Peyer's patch (tissue), 4 donors: ENCODE results near the gene NOA1.

Experiments used
- CTCF ChIP-seq, 6 experiments: fragments of 450-650 bp in 4 of 6; fragments of 200-600 bp in 2 of 6; sonication (generic) in 1 of 6; IDR thresholded peaks; one replicate each; pipeline ENCODE4 v1.5.1; 2017 to 2019; ENCODE audit warnings: antibody characterized with exemption in 6 of 6, mild to moderate bottlenecking in 3 of 6, moderate library complexity in 1 of 6
- POLR2A ChIP-seq, 2 donors: fragments of 450-650 bp; IDR thresholded peaks; one replicate each; pipeline ENCODE4 v1.5.1; 2017; ENCODE audit warnings: antibody characterized with exemption in 2 of 2, mild to moderate bottlenecking in 2 of 2, moderate library complexity in 2 of 2

GRCh38 chr4:56972389-56972788 is 5.0 kb downstream of the NOA1 start:
- no peak for TF ChIP-seq CTCF (IDR thresholded peaks at IDR 0.05)
- TF ChIP-seq POLR2A (IDR thresholded peaks at IDR 0.05) = no peak
